ENCODE data around the gene SCGB1A1.
"Not testable (repeated sequence)": the region's sequence is repeated elsewhere in the genome, so short reads cannot be mapped to it uniquely, and the experiment has no call there.

Gene SCGB1A1, protein sequence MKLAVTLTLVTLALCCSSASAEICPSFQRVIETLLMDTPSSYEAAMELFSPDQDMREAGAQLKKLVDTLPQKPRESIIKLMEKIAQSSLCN

DNA sequence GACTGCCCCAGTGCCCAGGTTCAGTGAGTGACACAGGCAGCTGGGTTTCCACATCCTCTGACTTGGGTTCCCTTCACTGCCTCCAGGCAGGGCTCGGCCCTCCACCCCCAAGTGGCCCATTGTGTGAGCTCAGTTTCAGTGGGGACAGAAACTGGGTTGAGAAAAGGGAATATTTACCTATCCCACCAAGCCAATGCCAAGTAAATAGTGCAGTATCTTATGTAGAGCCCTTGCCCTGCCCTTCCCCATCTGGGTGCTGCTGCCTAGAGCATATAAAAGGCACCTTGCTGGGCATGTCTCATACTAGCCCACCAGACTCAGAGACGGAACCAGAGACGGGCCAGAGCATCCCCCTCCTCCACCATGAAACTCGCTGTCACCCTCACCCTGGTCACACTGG, at the start of gene SCGB1A1:
TSS of gene SCGB1A1 (plus strand) at position 301 of the 400 bp plus-strand sequence. CDS start at position 364, 63 bp downstream.
- DNase-seq (ENCODE audit: low spot score): no peak

DNA sequence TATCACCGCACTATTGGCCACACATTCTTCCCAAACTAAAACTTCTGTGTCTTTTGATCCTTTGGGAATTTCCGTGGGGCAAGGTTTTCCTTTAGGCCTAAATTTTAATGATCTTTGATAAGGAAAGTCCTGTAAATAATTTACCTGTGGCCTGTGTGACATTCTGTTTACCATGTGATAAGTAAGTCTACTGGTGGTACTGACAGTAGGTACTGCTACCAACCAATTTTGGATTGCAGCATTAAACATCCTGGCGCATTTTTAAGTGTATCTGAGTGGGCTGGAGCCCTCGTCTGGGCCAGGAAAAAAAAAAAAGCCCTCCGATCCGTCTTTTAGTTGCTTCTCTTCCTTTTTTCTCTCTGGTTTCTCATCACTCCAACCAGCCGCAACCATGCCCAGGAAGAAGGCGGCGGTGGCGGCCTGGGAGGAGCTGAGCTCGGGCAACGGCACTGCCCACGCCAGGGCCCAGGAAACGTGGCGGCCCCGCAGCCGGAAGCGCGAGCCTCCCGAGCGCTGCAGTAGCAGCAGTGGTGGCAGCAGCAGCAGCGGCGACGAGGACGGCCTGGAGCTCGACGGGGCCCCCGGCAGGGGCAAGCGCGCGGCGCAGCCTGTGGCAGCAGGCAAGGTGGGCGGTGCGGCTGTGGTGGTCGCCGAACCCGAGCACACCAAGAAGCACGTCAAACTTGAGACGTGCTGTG, 47.9 kb upstream of the SCGB1A1 start:
- no peak for DNase-seq (ENCODE audit: low spot score)

DNA sequence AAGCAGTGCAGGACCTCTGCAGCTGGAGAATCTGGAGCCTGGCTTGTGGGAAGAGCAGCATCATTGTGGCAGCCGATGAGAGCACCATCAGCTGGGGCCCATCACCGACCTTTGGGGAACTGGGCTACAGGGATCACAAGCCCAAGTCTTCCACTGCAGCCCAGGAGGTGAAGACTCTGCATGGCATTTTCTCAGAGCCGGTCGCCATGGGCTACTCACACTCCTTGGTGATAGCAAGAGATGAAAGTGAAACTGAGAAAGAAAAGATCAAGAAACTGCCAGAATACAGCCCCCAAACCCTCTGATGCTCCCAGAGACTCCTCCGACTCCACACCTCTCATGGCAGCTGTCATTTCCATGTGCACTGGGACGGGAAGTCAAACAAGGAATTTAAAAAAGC, 46.0 kb upstream of the SCGB1A1 start:
- DNase-seq (ENCODE audit: low spot score): no peak

DNA sequence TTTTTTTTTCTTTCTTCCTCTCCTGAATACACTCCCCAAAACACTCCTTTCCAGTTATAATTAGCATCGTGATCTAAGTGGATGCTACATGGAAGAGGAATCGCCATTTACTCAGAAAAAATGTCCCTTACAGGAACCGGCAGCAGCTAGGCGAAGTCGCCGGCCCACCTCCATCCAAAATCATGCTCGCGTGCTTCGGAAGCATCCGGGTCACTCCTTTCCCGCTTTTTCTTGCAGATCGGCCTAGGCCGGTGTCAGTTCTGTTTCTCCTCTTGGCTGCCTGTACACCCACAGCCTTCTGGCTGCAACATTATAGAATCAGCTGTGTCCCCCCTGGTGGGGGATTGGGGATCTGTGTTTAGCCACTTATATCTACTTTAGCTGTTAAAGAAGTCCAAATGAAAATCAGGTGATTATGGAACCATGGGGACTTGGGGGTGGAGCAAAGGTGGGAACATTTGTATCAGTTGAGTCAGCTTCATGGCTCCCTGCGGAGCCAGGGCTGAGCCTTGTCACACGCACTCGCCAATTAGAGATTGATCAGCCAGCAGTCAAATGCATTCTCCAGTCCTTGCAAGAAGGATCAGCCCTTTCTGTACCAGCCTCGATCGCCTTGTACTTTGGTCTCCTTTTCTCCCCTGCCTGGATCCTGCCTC, 45.2 kb upstream of the SCGB1A1 start:
- DNase-seq (ENCODE audit: low spot score): no peak

DNA sequence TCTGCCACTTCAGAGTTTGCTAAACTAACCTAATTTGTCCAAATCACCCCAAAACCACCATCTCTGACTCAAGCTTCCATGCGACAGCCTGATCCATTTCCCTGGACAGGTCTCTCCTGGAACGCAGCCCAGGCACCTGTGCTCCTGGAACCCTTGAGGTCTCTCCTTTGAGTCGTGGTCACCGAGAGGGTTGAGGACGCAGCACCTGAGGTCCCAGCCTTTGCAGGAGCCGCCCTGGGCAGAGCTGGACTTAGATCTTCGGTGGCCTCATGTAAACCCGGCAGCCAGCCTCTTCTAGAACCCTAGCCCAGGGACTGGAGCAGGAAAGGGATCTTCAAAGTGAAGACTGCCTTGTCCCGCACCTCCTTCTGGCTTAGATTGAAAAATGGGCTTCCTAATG, 44.0 kb upstream of the SCGB1A1 start:
- no peak for DNase-seq (ENCODE audit: low spot score)

DNA sequence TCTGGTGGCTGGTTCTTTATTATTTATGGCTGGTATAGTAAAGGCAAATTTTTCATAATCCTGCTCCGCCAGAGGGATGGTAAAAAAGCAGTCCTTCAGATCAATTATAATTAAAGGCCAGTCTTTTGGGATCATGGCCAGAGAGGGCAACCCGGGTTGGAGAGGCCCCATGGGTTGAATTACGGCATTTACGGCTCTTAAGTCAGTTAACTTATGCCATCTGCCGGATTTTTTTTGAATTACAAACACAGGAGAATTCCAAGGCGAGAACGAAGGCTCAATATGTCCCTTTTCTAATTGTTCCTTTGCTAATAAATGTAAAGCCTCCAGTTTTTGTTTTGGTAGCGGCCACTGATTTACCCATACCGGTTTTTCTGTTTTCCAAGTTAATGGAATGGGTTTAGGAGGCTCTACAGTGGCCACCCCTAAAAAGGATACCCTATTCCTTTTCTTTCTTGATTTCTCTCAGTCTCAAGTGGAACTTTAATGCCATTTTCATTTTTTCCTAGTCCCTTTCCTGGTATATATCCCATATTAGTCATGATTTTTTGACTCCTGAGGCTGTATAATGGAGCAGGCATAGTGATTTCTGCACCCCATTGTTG, 40.3 kb upstream of the SCGB1A1 start:
- DNase-seq (ENCODE audit: low spot score): not testable (repeated sequence)

DNA sequence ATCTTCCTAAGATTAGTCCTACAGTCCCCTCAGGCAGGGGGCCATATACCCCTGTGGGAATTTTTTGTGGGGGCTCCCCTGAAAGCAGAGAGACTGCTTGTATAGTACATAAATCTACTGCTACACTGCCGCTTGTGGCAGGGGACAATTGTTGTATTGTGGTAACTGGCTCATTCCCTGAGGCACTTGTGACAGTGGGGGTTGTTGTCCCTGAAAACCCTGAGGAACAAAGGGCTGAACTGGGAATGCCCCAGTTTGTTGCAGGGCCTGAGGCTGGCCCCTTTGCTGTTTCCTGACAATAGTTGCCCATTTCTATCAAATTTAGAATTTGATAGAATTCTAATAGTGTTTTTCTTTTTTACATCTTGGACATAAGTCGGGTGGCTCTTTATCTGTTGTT, 39.2 kb upstream of the SCGB1A1 start:
- not testable (repeated sequence) for DNase-seq (ENCODE audit: low spot score)

DNA sequence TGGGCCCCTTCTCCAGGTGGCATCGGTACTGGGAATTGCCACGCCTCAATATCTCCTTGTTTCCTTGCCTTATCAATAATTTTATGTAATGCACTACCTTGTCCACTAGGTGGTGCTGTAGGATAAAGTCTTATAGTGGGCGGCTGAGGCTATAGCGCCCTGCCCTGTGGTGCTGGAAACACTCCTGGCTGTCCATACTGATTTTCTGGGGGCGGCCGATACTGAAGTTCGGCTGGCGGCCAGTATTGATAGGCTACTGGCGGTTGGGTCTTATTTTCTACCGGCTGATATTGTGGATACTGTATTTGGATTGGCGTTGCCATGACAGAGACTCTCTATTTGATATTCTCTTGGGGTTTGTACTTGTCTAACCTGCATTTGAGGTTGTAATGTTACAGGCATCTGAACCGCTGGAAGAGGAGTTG, 38.0 kb upstream of the SCGB1A1 start:
- peak; percentile 54 for DNase-seq (ENCODE audit: low spot score)

DNA sequence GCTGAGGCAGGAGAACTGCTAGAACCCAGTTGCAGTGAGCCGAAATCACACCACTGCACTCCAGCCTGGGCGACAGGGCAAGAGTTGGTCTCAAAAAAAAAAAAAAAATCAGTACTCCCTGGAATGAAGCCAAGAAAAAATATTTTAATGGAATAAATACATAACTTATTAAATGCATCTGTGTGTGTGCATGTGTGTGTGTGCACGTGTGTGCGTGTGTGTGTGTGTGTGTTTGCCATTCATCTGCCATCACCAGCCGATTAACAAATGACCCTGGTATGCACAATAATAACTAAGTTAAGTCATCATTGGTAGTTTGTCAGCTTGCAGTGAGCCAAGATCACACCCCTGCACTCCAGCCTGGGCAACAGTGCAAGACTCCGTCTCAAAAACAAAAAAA, 35.0 kb upstream of the SCGB1A1 start:
- DNase-seq (ENCODE audit: low spot score): no peak

DNA sequence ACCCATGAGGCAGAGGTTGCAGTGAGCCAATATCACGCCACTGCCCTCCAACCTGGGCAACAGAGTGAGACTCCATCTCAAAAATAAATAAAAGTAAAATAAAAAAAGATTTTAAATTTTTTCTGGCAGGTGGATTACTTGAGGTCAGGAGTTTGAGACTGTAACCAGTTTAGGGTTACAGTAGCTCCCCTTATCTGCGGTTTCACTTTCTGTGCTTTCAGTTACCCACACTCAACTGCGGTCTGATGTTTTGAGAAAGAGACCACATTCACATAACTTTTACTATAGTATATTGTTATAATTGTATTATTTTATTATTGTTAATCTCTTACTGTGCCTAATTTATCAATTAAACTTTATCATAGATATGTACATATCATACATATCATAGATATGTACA, 32.8 kb upstream of the SCGB1A1 start:
- DNase-seq (ENCODE audit: low spot score): not testable (repeated sequence)

DNA sequence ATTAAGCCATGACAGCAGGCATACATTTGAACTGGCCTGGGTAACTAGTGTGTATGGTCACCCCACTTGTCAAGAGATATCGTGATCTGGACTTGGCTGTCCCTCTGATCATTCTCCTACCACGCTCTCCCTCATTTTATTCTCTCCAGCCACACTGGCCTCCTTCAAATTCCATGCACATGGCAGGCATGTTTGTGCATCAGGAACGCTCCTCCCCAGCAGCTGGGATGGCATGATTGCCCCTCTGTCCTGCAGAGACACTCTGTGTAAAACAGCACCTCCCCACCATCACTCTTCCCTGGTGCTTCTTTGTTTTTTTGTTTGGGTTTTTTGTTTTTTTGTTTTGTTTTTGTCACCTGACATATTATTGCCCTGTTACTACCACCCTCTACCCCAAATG, 31.5 kb upstream of the SCGB1A1 start:
- no peak for DNase-seq (ENCODE audit: low spot score)

DNA sequence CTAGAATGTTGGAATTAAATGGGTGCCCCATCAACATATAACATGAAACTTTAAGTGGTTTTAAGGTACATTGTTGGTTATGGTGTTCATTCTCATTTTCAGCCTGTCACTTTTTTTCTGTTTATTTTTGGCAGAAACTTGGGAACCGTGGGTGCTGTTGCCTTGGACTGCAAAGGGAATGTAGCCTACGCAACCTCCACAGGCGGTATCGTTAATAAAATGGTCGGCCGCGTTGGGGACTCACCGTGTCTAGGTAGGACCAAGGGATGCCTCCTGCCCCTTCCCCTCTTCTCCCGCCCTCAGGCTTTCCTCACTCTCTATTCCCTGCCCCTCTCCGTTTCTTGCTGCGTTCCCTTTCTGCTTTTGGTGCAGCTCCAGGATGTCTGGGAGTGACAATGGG, 29.8 kb upstream of the SCGB1A1 start:
- DNase-seq (ENCODE audit: low spot score): no peak

DNA sequence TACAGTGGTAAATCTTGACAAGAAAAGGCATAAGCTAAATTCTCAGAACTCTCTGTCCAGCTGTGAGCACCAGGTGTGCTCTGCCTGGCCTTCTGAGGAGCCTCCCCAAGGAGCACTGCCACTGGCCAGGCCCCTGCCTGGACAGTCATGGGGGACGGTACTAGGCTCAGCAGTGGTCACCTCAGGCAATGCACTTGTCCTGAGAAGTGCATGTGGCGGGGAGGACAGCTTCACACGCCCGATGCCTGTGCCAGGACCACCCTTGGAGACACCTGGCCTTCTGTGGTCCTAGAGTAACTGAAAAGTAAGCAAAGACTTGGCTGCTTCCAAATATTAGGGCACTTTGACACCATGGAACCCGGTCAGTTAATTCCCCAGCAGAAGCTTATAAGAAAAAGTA, 28.6 kb upstream of the SCGB1A1 start:
- no peak for DNase-seq (ENCODE audit: low spot score)

DNA sequence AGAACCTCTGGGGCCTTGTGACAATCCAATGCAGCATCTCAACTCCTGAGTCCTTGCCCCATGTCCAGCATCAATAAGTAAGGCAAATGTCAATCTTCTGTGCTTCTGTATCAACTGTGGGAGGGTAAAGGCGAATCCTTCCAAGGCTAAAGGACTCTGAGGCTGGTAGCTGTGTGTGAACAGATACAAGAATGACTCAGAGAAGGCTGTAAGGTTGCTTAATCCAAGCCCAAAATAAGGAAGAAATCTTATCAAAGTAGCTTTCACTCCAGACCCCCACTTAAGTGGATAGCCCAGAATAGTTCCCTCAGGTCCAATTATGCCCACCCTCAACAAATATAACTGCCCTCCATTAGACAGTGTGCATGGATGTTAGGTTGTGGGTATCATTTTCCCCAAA, 28.1 kb upstream of the SCGB1A1 start:
- no peak for DNase-seq (ENCODE audit: low spot score)

DNA sequence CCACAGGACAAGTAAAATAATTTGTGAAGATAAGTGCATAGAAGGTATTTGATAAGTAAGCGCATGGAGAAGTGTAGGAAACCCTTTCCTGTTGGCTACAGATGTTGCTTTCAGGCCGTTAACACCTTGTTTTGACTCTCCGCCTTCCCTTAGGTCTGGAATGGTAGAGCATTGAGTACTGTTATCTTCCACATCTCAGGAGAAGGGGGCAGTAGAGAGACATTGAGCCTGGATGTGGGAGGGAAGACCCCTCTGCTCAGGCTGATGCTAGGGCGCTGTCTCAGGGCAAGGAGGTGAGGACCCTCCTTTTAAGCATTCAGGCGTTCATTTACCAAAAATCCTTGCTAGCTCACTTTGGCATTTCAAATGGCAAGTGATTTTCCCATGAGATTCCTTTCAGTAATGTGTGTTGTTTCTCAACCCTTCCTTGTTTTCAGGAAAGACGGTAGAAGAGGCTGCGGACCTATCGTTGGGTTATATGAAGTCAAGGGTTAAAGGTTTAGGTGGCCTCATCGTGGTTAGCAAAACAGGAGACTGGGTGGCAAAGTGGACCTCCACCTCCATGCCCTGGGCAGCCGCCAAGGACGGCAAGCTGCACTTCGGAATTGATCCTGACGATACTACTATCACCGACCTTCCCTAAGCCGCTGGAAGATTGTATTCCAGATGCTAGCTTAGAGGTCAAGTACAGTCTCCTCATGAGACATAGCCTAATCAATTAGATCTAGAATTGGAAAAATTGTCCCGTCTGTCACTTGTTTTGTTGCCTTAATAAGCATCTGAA, 27.0 kb upstream of the SCGB1A1 start:
- DNase-seq (ENCODE audit: low spot score): no peak

DNA sequence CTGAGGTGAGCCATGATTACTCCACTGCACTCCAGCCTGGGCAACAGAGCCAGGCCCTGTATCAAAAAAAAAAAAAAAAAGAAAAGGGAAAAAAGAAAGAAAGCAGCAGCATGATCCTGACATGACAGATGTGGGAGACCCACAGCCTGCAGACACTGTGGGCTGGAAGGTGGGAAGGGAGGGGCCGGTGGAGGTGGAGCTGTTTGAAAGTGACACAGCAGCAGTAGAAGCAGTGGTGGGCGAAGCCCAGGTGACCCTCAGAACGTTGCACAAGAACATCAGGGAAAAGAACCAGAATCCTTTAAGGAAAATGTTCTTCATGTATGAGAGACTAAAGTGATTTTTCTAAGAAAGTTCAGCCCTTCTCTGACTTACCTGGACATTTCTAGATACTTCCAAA, 26.3 kb upstream of the SCGB1A1 start:
- DNase-seq (ENCODE audit: low spot score): no peak

DNA sequence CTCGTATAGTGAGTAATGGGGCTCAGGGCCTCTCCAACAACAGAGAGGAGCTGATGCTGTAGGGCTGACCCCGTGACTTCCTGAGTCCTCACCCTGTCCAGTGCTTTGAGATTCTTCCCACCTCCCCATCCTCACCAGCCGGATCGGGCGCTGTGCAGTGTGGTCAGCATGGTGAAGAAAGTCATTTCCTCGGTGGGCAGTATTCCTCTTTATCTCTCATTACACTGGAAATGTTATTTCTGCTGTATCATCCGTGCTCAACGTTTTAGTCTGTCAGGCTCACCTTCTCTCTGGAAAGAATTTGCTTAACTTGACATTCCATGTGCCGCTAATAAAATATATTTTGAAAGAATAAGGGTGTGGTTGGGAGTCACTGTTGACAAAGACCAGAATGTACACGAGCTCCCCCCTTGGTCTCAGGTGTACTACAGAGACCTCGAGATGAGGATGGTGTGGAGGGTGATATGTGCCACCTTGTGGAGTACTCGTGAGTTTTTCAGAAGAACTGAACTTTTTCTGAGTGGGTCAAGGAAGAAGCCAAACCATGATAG, 25.7 kb upstream of the SCGB1A1 start:
- DNase-seq (ENCODE audit: low spot score): peak; percentile 47

DNA sequence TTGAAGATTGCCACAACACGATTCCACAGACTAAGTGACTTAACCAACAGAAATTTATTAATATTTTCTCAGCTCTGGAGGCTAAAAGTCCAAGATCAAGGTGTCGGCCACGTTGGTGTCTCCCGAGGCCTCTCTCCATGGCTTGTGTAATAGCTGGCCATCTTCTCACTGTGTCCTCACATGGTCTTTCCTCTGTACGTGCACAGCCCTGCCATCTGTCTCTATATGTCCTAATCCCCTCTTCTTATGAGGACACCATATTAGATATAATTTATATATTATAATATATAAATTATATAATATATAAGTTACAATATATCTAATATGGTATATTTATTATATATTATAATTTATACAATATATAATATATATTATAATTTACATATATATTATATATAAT, 25.1 kb upstream of the SCGB1A1 start:
- DNase-seq (ENCODE audit: low spot score): no peak

DNA sequence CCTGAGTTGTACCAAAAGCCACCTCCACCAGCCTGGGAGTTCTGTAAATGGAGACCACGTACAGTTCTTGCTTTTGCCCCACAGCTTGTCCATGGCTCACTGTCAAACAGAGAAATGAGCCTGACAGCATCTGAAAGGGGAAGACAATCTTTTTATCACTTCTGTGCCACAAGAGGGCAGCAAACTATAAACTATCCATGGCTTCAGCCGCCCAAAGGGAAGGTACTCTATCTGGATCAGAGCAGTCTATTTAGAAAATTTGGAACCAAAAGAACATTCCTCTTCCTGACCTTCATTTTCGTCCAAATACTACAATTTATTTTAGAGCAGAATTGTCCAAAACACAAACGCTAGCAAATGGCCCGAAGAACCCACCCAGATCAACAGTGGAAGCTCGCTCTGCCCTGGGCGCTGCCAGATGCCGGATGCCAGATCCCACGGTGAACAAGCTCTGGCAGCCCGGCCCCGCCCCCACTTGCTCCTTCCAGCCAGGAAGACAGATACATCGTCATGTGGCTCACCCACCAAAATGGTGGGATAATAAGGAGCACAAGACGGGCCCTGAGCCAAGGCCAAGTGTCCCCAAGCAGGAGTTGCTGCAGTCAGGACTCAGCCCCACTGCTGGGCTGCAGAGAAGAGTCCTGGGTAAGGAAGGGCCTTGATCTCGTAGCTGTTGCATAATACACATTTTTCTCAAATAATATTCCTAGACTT, 23.9 kb upstream of the SCGB1A1 start:
- peak; percentile 72 for DNase-seq (ENCODE audit: low spot score)

DNA sequence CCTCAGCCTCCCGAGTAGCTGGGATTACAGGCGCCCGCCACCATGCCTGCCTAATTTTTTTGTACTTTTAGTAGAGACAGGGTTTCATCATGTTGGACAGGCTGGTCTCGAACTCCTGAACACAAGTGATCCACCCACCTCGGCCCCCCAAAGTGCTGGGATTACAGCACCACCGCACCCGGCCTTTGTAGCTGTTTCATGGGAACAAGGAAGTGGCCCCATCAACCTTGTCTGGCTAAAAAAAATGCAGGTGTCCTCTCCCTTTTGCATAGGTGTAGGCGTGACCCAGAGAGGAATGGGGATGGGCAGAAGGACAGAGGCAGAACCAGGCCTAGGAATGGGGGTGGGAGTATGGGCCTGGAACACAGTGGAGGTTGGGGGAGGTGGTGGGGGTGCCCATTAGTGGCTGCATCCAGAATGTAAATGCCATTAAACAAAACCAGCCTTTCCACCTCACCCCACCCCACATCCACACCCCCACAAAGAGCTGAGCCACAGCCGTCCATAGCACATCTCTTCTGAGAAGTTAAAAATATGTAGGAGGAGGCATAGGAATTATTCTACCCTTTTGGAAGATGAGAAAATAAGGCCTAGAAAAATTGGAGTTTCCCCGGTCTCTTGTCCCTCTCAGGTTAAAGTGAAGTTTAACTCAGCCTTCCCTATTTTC, 22.8 kb upstream of the SCGB1A1 start:
- DNase-seq (ENCODE audit: low spot score): no peak
